Kidney epithelial cell (primary cell): ENCODE measurements around the gene NLGN2. TPM values are rescaled to one million over a fixed set of nuclear protein-coding genes. Genes with fewer than 3 reads are reported as not detected.

ENCODE experiments used
- DNase-seq: peaks from one replicate; pipeline ENCODE4 v3.0.0-alpha.2; 2010; ENCODE audit warnings: low read depth
- H3K27me3 ChIP-seq: 2 replicates; pipeline ENCODE4 v1.6.0; 2011; ENCODE audit warnings: low read length; ENCODE audit not compliant: control insufficient read depth, insufficient read depth
- H3K36me3 ChIP-seq: 2 replicates; pipeline ENCODE4 v1.5.1; 2011; ENCODE audit warnings: low read length; ENCODE audit not compliant: control insufficient read depth, insufficient read depth
- H3K4me3 ChIP-seq: 2 replicates; pipeline ENCODE4 v1.5.1; 2011; ENCODE audit warnings: low read depth, mild to moderate bottlenecking, control low read depth, low read length
- total RNA-seq: library from RNA; depleted of rRNA; stranded (reverse); fragments of >200 nt; gene quantifications from 2 replicates; pipeline ENCODE4 v1.2.3, GENCODE V29; 2015
- TF ChIP-seq, protein P1 (sequence below): IDR thresholded peaks from 2 replicates; pipeline ENCODE4 v1.5.1; 2011; ENCODE audit warnings: mild to moderate bottlenecking, moderate library complexity, low read length, control low read depth, inconsistent platforms; ENCODE audit not compliant: insufficient read depth, poor library complexity, severe bottlenecking

The NLGN2 gene
- total RNA-seq, 1 donor from 2014 or later: 8.4 TPM

- DNase-seq: no peak
- TF ChIP-seq, protein P1, sequence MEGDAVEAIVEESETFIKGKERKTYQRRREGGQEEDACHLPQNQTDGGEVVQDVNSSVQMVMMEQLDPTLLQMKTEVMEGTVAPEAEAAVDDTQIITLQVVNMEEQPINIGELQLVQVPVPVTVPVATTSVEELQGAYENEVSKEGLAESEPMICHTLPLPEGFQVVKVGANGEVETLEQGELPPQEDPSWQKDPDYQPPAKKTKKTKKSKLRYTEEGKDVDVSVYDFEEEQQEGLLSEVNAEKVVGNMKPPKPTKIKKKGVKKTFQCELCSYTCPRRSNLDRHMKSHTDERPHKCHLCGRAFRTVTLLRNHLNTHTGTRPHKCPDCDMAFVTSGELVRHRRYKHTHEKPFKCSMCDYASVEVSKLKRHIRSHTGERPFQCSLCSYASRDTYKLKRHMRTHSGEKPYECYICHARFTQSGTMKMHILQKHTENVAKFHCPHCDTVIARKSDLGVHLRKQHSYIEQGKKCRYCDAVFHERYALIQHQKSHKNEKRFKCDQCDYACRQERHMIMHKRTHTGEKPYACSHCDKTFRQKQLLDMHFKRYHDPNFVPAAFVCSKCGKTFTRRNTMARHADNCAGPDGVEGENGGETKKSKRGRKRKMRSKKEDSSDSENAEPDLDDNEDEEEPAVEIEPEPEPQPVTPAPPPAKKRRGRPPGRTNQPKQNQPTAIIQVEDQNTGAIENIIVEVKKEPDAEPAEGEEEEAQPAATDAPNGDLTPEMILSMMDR: no peak
- no peak overlapping the region for H3K4me3 ChIP-seq
- peaks cover 4% of the 10 kb centered on the region for H3K36me3 ChIP-seq
- no peaks in the 10 kb centered on the region for H3K27me3 ChIP-seq
Measured at GRCh38 chr17:7462474-7463371, 55.1 kb downstream of the NLGN2 start.

GRCh38 chr17:7463372-7463846 lies 55.8 kb downstream of the NLGN2 start:
- DNase-seq: no peak

GRCh38 chr17:7464081-7464480 lies 56.4 kb downstream of the NLGN2 start:
- H3K36me3 ChIP-seq: peaks cover 4% of the 10 kb centered on the region
- H3K4me3 ChIP-seq: no peak overlapping the region
- TF ChIP-seq, protein P1: no peak
- DNase-seq: no peak
- H3K27me3 ChIP-seq: no peaks in the 10 kb centered on the region

More at GRCh38 chr17:7463372-7463846, 55.8 kb downstream of the NLGN2 start:
- Histone ChIP-seq H3K36me3 (peaks cover 4% of the 10 kb centered on the region), H3K27me3 (no peaks in the 10 kb centered on the region), H3K4me3 (no peak overlapping the region)
- TF ChIP-seq, protein P1: no peak

- no peak for DNase-seq
- Histone ChIP-seq H3K27me3 (no peaks in the 10 kb centered on the region), H3K4me3 (no peak overlapping the region), H3K36me3 (peaks cover 4% of the 10 kb centered on the region)
- TF ChIP-seq, protein P1: no peak
Measured at GRCh38 chr17:7465597-7466275, 58.1 kb downstream of the NLGN2 start.

DNA sequence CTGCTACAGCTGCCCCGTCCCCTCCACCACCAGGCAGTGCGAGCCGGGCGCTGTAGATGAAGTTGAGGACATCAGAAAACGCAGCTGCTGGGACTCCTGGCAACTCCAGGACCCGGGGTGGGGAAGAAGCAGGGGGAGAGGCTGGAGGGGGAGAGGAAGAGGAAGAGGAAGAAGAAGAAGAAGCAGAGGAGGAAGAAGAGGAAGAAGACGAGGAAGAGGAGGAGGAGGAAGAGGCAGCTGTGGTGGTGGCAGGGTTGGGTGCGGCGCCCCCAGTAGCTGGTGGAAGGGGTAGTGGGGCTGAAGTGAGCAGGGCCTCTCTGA lies 58.6 kb downstream of the NLGN2 start:
- Histone ChIP-seq H3K4me3 (no peak overlapping the region), H3K27me3 (no peaks in the 10 kb centered on the region), H3K36me3 (peaks cover 4% of the 10 kb centered on the region)
- TF ChIP-seq, protein P1: no peak
- no peak for DNase-seq
